GM21528 (cell line): ENCODE data around the gene GINS2.

Source experiments
- ATAC-seq: cut with Tn5 transposase; IDR thresholded peaks from one replicate; pipeline ENCODE4 v1.9.1; 2021; ENCODE audit warnings: mild to moderate bottlenecking, moderate library complexity; ENCODE audit not compliant: unreplicated experiment, low FRiP score

The GINS2 gene

DNA sequence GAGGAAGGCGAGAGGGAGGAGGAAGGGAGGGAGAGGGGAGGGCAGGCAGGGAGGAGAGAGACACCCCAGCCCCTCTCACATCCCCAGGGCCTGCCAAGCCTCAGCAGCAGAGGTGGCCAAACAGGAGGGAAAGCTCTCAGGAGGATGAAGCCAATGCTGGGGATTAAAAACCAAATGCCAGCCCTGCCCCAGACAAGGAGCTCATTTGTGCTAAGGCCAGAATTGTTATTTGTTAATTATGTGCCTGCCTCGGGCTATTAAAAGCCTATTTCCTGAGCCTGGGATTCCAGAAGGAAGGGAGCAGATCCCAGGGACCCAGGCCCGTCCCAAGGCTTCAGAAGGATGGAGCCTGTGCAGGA, 27.9 kb upstream of the GINS2 start:
- ATAC-seq, result no peak

DNA sequence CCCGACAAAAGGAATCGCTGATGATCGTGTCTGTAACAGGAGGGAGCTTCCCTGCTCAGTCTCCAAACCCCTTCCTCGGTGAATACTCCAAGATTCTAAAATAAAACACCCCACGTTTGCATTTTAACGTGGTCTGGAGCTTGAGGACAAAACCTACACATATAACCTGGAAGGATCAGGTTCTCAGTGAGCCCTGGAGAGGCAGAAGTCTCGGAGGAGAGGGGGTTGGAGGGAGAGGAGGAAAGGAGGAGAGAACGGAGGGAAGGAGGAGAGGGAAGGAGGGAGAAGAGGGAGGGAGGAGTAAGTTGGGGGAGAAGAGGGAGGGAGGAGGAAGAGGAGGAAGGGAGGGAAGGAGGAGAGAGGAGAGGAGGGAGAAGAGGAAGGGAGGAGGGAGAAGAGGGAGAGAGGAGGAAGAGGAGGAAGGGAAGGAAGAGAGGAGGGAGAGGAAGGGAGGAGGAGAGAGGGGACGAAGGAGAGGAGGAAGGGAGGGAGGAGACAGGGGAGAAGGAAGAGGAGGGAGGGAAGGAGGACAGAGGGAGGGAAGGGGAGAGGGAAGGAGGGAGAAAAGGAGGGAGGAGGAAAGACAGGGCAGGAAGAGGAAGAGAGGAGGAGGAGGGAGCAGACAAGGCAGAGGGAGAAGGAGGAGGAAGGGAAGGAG, 27.4 kb upstream of the GINS2 start:
- ATAC-seq, result no peak

DNA sequence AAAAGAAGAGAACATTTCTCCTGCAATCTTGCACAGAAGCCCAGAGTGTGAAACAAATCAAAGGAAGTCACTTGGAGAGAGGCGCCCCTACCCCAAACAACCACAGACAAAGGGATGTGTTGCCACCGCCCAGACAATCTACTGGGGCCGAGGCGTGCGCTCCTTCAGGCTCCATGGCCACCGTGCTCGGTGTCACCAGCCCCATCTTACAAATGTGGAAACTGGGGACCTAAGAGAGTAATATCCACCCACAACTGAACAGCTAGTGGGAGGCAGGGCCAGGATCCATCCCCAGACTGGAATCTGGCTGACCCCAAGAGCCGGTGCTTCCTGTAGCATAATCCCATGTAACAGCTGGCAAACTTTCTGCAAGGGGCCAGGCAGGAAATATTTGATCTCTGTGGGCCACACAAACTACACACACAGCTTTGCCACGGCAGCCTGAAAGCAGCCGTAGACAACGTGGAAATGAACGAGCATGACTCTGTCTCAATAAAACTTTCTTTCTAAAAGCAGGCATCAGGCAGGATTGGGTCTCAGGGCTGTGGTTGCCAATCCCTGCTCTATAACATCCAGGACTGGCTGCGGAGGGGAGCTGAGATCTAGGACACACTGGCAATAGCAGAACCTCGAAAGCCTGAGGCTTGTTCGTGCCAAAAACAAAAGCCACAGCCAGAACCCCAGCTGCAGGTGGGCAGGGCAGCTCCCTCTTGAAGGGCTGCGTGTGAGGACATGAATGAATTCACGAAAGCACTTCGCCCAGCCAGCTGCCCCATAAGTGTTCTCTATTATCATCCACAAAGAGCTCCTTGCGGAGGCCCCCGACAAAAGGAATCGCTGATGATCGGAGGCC, 26.6 kb upstream of the GINS2 start:
- no peak for ATAC-seq

DNA sequence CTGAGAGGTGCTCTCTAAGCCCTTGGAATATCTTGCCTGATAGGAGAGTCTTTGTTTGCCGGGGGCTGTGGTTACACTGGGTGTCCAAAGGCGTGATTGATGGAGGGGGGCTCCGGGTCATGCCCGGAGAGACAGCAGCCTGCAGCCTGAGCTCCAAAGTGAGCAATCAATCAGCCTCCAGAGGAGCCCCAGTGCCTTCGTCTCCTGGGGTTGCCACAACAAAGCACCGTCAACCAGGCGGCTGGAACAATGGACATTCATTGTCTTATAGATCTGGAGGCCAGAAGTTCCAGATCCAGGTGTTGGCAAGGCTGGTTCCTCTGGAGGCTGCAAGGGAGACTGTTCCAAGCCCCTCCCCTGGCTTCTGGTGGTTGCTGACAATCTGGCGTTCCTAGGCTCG, 24.0 kb upstream of the GINS2 start:
- ATAC-seq, result no peak

DNA sequence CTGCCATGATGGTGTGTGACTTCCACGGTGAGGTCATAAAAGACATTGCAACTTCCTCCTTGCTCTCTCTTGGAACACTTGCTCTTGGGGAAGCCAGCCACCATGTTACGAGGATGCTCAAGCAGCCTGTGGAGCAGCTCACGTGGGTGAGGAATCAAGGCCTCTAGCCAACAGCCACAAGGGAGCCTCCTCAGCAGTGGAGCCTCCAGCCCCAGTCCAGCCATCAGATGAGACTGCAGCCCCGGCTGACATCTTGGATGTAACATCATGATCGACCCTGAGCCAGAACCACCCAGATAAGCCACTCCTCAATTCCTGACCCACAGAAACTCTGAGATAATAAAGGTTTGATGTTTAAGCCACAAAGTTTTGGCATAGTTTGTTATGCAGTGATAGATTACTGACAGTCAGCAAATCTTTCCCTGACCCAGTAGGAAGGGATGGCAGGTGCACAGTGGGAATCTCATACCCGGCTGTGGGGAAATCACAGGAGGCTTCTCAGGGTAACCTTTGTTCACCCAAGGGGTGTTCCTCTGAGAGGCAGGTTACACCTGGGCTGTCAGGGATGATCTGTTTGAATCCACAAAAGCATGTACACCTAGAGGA, 23.3 kb upstream of the GINS2 start:
- no peak for ATAC-seq

DNA sequence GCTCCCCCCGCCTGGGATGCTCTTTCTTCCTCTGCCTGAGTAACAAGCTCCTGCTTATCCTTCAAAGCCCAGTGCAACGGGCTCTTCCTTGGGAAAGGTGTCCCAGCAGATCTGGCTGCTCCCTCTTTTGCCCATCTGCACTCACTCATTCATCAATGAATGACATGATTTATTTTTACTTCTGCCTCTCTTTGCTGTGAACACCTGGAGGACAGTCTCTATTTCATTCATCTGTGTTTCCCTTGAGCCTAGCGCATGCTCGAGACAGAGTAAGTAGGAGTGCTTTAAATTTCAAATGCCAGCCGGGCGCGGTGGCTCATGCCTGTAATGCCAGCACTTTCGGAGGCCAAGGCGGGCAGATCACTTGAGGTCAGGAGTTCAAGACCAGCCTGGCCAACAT, 22.0 kb upstream of the GINS2 start:
- ATAC-seq, result no peak

DNA sequence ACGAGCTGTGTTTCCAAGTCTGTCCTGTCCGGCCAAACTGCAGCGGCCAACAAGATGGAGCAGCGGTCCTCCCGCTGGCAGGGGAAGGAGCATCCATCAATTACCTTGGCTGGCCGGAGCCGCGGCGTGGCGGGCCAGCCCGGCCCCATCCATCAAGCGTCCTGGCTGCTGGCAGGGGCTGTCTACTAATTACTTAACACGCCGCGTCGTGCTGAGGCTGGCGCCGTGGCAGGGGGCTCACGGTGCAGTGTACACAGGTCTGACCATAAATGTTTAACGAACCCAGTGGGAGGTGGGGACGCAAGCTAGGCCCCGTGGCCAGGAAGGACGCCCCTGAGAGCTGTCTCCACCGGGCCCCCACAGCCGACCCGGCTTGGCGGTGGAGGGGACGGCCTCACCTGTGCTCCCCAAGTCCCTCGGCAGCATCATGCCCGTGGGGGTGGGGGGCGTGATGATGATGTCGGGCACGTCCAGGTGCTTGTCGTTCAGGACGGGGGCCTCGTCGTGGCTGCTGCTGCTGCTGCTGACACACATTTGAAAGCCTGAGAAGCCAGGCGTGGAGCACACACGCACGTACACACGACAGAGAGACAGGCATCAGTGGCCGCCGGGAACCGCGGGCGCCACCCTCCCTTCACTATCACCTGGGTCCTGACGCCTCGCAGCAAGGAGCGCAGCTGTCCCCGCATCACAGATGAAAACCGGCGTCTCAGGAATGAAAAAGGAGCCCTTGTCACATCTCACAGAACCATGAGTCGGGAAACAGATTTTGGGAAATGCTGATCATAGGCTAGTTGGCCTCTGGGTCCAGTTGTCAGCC, 21.2 kb upstream of the GINS2 start:
- ATAC-seq, result no peak

DNA sequence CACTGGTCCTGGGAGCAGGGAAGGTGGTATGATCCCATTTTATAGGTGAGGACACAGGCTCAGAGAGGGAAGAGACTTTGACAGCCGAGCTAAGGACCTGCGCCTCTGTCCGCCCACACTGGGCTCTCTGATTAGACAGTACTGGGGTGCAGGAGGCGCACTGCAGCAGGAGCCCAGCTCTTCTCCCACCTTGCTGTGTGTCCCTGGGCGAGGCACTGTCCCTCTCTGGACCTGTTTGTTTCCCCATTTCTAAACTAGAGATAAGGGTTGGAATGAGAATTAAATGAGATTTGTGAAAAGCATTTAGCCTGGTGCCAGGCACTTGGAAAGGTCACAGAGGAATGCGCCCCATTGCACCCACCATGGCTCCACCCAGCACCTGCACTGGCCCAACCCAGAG, 19.6 kb upstream of the GINS2 start:
- ATAC-seq, result no peak

DNA sequence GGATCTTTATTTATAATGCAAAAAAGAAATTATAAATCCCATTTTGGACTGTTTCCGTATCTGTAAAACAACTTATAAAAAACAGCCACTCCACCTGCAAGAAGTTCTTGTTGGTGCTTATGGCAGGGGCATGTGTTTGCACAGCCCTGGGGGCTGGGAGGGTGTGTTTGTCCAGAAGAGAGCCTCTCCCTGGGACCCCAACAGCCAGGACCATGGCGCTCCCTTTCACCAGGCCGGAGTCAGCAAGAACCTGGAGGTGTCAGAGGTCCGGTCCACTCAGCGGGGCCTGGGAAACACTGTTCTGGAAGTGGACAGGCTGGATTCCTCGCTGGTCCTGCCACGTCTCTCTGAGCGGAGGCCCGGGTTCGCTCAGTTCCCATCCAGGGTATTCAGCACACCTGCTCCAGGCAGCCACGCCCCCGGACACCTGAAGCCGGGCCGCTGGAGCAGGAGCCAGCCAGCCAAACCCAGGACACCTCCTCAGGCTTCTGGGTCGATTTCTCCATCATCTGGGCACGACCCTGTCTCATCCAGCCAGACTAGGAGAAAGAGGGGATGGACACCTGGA, 18.9 kb upstream of the GINS2 start:
- no peak for ATAC-seq

DNA sequence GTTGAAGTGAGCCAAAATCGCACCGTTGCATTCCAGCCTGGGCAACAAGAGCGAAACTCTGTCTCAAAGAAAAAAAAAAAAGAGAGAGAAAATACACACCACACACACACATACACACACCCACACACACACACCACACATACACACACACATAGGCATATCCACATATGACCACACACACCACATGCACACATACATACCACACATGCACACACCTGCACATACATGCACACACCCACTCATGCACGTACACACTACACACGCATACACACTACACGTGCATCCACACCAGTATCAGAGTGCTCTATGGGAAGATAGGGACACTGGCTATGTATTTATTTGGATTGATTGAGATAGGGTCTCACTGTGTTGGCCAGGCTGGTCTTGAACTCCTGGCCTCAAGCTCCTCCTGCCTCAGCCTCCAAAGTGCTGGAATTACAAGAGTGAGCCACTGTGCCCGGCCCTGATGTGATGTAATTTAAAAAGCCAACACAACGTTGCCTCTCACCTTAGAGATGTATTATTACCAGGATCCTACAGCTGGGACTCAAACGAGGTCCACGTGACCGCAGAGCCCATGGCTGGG, 17.8 kb upstream of the GINS2 start:
- no peak for ATAC-seq

DNA sequence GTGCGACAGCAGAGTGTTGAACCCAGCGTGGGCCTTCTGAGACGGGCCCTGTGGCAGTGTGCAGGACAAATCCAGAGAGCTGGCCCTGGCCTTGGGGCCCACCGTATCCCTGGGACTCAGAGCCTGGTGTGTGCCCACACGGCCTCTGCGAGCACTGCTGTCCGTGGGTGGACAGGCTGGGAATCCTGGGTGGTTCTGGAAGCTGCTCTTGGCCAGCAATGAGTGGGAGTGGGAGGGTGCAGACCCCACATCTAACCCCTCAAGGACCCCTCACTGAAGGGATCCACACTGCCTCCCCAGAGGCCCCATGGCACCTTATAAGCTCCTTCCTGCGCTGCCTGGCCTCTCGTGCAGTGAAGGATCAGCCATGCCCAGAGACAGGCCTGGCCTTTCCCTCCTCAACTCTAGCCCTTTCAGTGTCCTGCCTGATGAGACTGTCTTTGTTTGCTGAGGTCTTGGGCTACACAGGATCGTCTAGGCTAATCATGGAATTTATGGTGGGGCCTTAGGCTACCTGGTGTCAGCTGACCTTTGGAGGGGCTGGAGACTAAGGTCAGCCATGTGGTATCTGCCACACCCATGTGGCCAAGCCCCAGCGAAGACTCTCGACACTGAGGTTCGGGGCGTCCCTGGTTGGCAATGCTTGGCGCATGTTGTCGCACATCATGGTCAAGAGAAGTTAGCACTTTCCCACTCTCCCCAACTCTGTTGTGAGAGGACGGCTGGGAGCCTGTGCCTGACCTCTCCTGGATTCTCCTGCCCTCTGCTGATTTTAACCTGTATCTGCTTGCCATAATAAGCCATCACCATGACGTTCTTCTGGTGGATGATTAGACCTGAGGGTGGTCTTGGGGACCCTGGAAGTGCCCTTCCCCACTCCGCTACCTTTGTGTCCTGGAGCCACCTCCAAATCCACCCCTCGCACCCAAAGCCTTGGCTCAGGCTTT, 16.4 kb upstream of the GINS2 start:
- no peak for ATAC-seq

DNA sequence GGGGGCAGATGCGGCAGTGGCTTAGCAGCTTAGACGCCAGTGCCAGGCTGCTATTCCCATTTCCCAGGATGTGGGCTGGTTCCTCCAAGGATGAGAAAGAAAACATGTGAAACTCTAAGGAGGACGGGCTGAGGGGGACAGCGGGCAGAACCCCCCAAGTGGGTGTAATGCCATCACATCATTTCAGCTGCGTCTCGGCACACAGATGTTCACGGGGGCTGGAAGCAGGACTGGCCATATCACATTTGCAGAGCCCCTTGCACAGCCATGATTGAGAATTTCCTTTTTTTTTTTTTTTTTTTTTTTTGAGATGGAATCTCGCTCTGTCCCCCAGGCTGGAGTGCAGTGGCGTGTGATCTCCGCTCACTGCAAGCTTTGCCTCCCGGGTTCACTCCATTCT, 15.3 kb upstream of the GINS2 start:
- ATAC-seq, result no peak

DNA sequence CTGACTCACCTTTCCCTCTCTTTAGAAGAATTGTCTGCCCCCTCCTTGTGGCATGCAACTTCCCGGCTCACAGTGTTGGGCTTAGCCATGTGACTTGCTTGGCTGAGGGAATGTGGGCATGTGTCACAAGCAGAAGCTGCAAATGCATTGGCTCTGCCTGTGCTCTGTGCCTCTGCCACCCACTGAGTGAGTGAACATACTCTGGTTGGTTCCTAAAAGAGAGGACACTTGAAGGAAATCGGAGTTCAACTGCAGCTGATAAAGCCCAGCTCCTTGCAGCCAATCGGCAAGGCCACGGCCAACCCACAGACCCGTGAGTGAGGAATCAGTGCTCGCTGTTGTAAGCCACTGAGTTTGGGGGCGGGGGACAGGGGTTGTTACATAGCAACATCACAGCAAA, 10.9 kb upstream of the GINS2 start:
- ATAC-seq, result no peak

DNA sequence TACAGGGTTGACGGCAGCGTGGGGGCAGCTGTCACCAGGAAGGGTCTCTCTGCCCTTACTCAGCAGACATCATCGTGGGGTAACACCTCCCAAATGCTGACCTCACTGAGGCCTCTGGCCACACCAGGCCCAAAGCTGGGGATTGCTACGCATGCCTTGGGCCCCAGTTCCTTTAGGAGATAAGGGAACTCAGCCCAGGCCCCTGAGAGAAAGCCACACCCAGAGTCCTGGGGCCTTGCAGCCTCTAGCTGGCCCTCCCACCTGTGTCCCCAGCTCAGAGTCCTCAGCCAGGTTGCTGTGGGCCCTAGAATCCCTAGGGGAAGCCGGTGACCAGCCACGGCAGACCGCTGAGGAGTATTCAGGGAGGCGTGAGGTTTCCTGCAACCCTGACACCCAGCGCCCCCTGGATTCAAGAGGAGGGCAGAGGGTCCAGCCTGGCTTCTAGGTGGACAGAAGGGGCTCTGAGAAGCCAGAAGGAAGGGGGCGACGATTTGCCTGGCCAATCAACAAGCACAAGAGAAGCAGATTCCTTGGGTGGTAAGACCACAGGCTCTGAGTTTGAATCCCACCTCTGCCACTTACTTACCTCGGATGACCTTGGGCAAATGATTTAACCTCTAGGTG, 10.3 kb upstream of the GINS2 start:
- ATAC-seq, result no peak

DNA sequence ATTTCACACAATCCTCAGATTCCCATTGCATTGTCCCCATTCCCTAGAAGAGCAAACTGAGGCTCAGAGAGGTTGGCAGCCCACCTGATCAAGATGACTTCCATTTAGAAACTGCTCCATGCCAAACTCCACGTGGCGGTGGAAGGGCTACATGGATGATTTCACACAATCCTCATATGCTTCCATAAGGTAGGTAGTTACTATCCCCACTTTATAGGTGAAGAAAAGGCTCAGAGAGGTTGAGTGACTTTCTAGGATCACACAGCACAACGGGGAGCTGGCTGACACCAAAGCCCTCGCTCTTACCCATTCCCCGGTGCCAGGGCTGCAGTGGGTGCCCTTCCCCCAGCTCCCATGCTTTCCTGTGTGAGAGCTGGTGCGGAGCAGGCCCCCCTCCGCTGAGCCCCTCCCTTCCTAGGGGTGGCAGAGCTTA, 9.7 kb upstream of the GINS2 start:
- no peak for ATAC-seq

DNA sequence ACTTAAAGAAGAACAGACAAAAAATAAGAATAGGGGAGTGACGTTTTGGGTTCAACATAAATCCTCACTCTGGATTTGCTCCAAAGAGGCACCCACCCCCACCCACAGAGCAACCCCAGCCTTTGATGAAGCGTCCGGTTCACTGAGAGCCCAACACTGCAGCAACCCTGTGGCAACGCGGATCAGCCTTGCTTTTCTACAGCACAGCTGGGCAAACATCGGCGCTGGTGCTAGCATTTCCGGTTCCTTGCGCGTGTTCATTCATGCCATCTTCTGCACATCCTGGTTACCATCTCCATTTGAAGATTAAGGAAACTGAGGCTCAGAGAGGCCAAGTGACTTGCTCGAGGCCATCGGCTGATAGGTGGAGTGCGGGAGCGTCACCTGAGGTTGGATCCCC, 8.7 kb upstream of the GINS2 start:
- no peak for ATAC-seq

DNA sequence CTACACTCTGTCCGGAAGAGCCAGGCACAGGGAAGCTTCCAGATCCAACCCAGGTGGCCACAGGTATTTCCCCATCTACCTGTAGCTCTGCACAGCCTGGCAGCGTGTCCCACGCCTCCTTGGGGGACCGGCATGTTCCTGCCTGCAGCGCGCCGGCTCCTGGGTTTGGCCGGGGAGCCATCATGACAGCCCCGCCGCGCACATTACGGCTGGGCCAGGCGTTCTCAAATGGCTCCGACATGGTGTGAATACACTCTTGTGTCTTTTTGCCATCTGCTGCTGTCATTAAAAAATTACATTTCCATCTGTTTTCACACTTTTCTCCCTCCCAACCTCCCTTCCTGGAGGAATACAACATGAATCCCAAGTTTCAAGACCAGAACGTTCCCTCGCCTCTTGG, 8.0 kb upstream of the GINS2 start:
- ATAC-seq, result no peak

DNA sequence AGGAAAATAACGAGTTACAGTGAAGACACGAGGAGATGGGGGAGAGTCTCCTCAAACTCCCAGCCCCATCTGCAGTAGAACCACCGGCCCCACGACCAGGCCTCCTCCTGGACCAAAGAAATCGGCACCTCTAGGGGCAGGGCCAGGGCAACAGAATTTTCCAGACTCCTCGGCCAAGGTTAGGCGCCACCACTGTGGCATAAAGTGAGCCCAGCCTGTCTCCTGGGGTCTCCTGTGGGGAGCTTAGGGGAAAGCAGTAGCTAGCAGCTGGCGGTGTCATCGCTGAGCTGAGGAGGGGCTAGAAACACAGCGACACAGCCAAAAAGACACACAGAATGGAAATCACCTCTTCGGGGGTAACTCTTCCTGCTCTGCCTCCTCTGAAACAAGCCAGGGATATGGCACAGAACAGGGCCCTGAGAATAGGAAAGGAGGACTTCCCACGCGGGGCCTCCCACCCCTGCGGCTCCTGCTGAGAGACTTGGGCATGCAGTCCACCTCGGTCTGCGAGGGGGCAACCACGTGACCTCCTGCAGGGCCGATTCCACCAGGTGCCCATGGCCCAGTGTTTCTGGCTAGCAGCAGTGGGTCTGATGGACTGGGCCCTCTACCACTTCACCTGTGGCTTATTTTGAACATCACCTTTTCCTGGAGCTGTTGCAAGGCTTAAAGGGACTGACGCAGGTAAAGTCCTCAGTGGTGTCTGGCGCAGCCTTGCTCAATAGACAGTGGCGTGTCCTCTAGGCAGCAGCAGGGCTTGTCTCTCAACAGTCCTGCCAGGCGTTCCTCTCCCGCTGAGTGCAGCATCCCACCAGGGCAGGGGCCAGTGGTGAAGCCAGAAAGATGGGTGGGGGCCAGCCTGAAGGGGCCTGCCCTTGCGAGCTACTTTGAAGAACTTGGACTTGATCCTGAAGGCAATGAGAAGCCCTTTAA, 6.7 kb upstream of the GINS2 start:
- no peak for ATAC-seq
